Fibroblast of lung (primary cell): ENCODE results near the gene EIF4A2. TPM values are rescaled to one million over a fixed set of nuclear protein-coding genes. Genes with fewer than 3 reads are reported as not detected.

ENCODE experiments used
- DNase-seq, 2 donors: peaks; one replicate each; pipeline versions ENCODE4 v3.0.0 to v3.0.0-alpha.2; 2010; ENCODE audit warnings: low read depth in 2 of 2
- H2AFZ ChIP-seq: 2 replicates; pipeline ENCODE4 v1.5.1; 2012; ENCODE audit warnings: low read length, control low read depth, inconsistent platforms
- H3K27ac ChIP-seq: 2 replicates; pipeline ENCODE4 v1.5.1; 2011; ENCODE audit warnings: low read length, control low read depth; ENCODE audit not compliant: insufficient read depth
- H3K27me3 ChIP-seq: 2 replicates; pipeline ENCODE4 v1.5.1; 2011; ENCODE audit warnings: mild to moderate bottlenecking, low read length; ENCODE audit not compliant: control insufficient read depth, insufficient read depth
- H3K36me3 ChIP-seq: 2 replicates; pipeline ENCODE4 v1.5.1; 2011; ENCODE audit warnings: low read length; ENCODE audit not compliant: control insufficient read depth, insufficient read depth
- H3K4me1 ChIP-seq: 2 replicates; pipeline ENCODE4 v1.5.1; 2011; ENCODE audit warnings: low read length; ENCODE audit not compliant: control insufficient read depth, insufficient read depth; ENCODE audit errors: extremely low read depth
- H3K4me2 ChIP-seq: 2 replicates; pipeline ENCODE4 v1.5.1; 2011; ENCODE audit warnings: low read length, control low read depth; ENCODE audit not compliant: insufficient read depth; ENCODE audit errors: extremely low read depth
- H3K4me3 ChIP-seq, 4 experiments: fragments of 200-600 bp in 1 of 4; sonication (generic) in 1 of 4; replicated peaks in 1 of 4; 2 replicates each; pipeline ENCODE4 v1.5.1; 2011 to 2016; ENCODE audit warnings: low read length in 4 of 4, low read depth in 3 of 4, mild to moderate bottlenecking in 3 of 4, control low read depth in 2 of 4, inconsistent platforms in 1 of 4, mixed read lengths in 1 of 4; ENCODE audit not compliant: insufficient read depth in 1 of 4; ENCODE audit errors: control extremely low read depth in 1 of 4
- H3K79me2 ChIP-seq: 2 replicates; pipeline ENCODE4 v1.5.1; 2012; ENCODE audit warnings: mild to moderate bottlenecking, low read length, inconsistent platforms; ENCODE audit not compliant: control insufficient read depth, insufficient read depth
- H3K9ac ChIP-seq: 2 replicates; pipeline ENCODE4 v1.5.1; 2011; ENCODE audit warnings: mild to moderate bottlenecking, low read length, control low read depth; ENCODE audit not compliant: insufficient read depth
- H3K9me3 ChIP-seq: 2 replicates; pipeline ENCODE4 v1.5.1; 2012; ENCODE audit warnings: low read depth, low read length; ENCODE audit not compliant: control insufficient read depth, insufficient read depth
- H4K20me1 ChIP-seq: 2 replicates; pipeline ENCODE4 v1.5.1; 2011; ENCODE audit warnings: low read length; ENCODE audit not compliant: control insufficient read depth, insufficient read depth; ENCODE audit errors: extremely low read depth
- EZH2 ChIP-seq: IDR thresholded peaks from 2 replicates; pipeline ENCODE4 v1.5.1; 2012; ENCODE audit warnings: low read length, control low read depth, mild to moderate bottlenecking; ENCODE audit errors: missing control alignments
- polyA plus RNA-seq, 2 donors: library from polyadenylated mRNA; depleted of rRNA in 1 of 2; stranded (reverse) in 1 of 2; unstranded in 1 of 2; fragments of >200 nt; gene quantifications; 2 replicates each; pipeline ENCODE4 v1.2.1, GENCODE V29; 2011 to 2012; ENCODE audit warnings: missing spikeins in 1 of 2
- total RNA-seq: library from RNA; depleted of rRNA; stranded (reverse); fragments of >200 nt; gene quantifications from 2 replicates; pipeline ENCODE4 v1.2.1, GENCODE V29; 2014
- TF ChIP-seq, protein P1 (sequence below), 2 donors: IDR thresholded peaks in 1 of 2; conservative IDR thresholded peaks in 1 of 2; 1 replicate in 1 of 2; 2 replicates in 1 of 2; pipeline ENCODE4 v1.5.1; 2011 to 2012; ENCODE audit warnings: low read length in 2 of 2, control low read depth in 1 of 2, inconsistent platforms in 1 of 2, low read depth in 1 of 2, mild to moderate bottlenecking in 1 of 2

Gene EIF4A2
- total and polyA plus RNA-seq, 2 donors (not counting 1 experiment from before 2014, with no cell fraction given) = 432 to 1,128 TPM

DNA sequence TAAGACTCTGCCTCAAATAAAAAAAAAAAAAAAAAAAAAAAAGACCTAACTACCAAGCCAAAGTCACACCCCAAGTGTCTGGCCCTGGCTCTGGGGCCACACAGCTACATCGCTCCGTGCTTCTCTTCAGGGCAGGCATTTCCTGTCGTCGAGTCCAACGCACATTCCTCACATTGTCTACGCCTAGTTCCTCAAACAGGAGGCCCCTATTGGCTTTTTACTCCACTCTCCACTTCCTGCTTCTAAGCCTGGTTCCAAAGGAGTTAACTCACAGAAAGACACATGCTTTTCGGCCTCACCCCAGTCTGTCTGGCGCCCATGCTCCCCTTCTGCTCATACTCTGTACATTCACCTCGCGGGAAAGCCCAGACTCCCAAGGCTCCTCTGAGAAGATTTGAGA lies 37.4 kb upstream of the EIF4A2 start:
- H3K4me3 ChIP-seq = no peak overlapping the region
- peak; percentile 25 to 75 for DNase-seq
- H3K9me3 ChIP-seq = no peaks in the 10 kb centered on the region
- H3K27me3 ChIP-seq = no peaks in the 10 kb centered on the region
- no peak overlapping the region for H3K27ac ChIP-seq
- no peaks in the 10 kb centered on the region for H3K36me3 ChIP-seq
- H3K4me2 ChIP-seq = no peak overlapping the region
- H2AFZ ChIP-seq = peak overlapping the region; percentile 15
- H3K9ac ChIP-seq = no peak overlapping the region
- no peak for TF ChIP-seq EZH2
- TF ChIP-seq, protein P1, sequence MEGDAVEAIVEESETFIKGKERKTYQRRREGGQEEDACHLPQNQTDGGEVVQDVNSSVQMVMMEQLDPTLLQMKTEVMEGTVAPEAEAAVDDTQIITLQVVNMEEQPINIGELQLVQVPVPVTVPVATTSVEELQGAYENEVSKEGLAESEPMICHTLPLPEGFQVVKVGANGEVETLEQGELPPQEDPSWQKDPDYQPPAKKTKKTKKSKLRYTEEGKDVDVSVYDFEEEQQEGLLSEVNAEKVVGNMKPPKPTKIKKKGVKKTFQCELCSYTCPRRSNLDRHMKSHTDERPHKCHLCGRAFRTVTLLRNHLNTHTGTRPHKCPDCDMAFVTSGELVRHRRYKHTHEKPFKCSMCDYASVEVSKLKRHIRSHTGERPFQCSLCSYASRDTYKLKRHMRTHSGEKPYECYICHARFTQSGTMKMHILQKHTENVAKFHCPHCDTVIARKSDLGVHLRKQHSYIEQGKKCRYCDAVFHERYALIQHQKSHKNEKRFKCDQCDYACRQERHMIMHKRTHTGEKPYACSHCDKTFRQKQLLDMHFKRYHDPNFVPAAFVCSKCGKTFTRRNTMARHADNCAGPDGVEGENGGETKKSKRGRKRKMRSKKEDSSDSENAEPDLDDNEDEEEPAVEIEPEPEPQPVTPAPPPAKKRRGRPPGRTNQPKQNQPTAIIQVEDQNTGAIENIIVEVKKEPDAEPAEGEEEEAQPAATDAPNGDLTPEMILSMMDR (conservative IDR thresholded peaks at IDR 0.05 in 1 of 2, IDR thresholded peaks at IDR 0.05 in 1 of 2; ENCODE audit: low read depth in 1 of 2, low read length in 2 of 2) = no peak
- H4K20me1 ChIP-seq = no peaks in the 10 kb centered on the region
- no peaks in the 10 kb centered on the region for H3K79me2 ChIP-seq
- H3K4me1 ChIP-seq = no peaks in the 10 kb centered on the region

DNA sequence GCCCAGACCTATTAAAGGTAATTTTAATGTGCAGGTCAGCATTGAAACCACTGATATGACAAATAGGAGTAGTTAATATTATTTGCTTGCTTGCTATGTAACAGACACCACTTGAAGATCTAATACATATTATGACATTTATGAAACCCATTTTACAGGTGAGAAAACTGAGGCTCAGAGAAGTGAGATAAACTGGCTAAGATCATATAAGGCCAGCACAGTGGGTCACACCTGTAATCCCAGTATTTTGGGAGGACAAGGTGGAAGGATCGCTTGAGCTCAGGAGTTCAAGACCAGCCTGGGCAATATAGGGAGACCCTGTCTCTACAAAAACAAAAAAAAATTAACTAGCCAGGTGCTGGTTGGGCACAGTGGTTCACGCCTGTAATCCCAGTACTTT lies 33.1 kb upstream of the EIF4A2 start:
- no peak overlapping the region for H3K9ac ChIP-seq
- TF ChIP-seq EZH2 = no peak
- TF ChIP-seq, protein P1 (conservative IDR thresholded peaks at IDR 0.05 in 1 of 2, IDR thresholded peaks at IDR 0.05 in 1 of 2; ENCODE audit: low read depth in 1 of 2, low read length in 2 of 2) = no peak
- H4K20me1 ChIP-seq = no peaks in the 10 kb centered on the region
- H3K4me2 ChIP-seq = no peak overlapping the region
- H3K4me3 ChIP-seq = no peak overlapping the region
- H3K4me1 ChIP-seq = no peaks in the 10 kb centered on the region
- no peaks in the 10 kb centered on the region for H3K79me2 ChIP-seq
- H3K9me3 ChIP-seq = no peaks in the 10 kb centered on the region
- H3K27ac ChIP-seq = no peak overlapping the region
- no peaks in the 10 kb centered on the region for H3K36me3 ChIP-seq
- no peaks in the 10 kb centered on the region for H3K27me3 ChIP-seq
- no peak overlapping the region for H2AFZ ChIP-seq
- DNase-seq = no peak

DNA sequence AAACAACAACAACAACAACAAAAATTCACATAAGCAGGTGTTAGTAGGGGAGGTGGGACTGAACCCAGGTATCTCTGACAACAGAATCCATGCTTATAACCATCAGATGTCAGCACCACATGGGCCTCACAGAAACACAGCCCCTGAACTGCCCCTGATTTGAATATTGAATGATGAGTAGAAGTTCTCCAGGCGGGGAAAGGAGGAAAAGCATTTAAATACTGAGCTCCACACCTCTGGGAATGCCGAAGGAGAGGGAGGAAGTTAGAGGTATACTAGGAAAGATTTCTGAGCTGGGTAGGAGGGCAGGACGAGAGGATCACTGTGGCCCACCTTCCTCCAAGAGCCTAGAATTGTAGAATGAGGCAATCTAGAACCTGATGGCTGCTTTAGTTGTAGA lies 31.9 kb upstream of the EIF4A2 start:
- no peak for TF ChIP-seq EZH2
- TF ChIP-seq, protein P1 (conservative IDR thresholded peaks at IDR 0.05 in 1 of 2, IDR thresholded peaks at IDR 0.05 in 1 of 2; ENCODE audit: low read depth in 1 of 2, low read length in 2 of 2) = no peak
- no peak overlapping the region for H3K4me2 ChIP-seq
- H3K27me3 ChIP-seq = no peaks in the 10 kb centered on the region
- H3K27ac ChIP-seq = no peak overlapping the region
- H3K36me3 ChIP-seq = no peaks in the 10 kb centered on the region
- no peak overlapping the region for H3K4me3 ChIP-seq
- H3K9me3 ChIP-seq = no peaks in the 10 kb centered on the region
- no peaks in the 10 kb centered on the region for H3K79me2 ChIP-seq
- DNase-seq = no peak
- H2AFZ ChIP-seq = no peak overlapping the region
- H3K4me1 ChIP-seq = no peaks in the 10 kb centered on the region
- no peaks in the 10 kb centered on the region for H4K20me1 ChIP-seq
- no peak overlapping the region for H3K9ac ChIP-seq
